SK-N-DZ (cell line): Measurements from ENCODE around the gene ELAC2.

Experiments
- DNase-seq: peaks from one replicate; pipeline ENCODE4 v3.0.0-alpha.2; 2015; ENCODE audit warnings: low spot score

ELAC2 gene

DNA sequence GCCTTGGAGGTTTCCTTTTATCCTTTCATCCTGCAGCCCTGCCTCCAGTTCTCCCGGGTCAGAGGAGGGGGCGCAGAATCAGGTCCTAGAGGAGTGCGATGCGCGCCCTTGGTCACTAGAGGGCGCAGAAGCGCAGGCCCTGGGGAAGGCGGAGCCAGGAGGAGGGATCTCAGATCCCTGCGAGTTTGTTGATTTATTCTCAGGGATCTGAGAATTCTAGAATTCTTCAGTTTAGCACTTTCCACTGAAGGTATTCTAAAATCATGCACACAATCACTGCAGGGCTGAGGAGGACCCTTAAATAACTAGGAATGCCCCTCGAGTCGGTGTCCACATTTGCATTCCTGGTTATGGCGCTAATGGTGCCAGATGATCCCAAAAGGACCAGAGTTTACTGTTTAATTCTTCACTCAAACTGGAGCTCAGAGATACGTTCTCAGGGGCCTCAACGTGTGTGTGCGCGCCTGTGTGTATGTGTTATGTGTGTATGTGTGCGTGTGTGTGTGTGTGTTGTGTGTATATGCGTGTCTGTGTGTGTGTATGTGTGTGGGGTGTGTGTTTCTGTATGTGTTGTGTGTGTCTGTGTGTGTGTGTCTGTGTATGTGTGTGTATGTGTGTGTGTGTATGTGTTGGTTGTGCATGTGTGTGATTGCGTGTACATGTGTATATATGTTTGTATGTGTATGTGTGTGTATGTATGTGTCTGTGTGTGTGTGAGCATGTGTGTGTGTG lies 6.9 kb upstream of the ELAC2 start:
- peak; percentile 85 for DNase-seq

- DNase-seq, result peak; percentile 68
These were observed 6.2 kb upstream of the ELAC2 start for GRCh38 chr17:13024016-13024415.

GRCh38 chr17:13016881-13017654 lies 759 bp downstream of the ELAC2 start:
- DNase-seq, result no peak

DNA sequence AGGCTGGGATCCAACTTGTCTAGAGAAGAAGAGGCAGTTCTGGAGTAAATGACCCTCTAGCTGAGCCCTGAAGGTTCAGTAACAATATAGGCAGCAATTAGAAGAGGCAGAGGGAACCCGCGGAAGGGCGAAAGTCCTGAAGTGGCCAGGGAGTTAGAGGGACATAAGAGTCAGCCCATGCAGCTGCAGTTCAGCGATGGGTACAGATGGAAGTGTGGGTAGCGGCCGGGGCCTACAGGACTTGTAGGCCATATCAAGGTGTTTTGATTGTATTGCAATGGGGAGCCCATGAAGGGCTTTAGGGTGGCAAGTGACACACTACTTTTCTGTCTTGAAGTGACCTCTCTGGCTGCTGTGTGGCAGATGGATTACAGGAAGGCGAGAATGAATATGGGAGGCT lies 3.0 kb downstream of the ELAC2 start:
- no peak for DNase-seq

GRCh38 chr17:13010959-13011358 lies 6.9 kb downstream of the ELAC2 start:
- DNase-seq, result no peak

- DNase-seq, result no peak
These were observed 9.4 kb downstream of the ELAC2 start for GRCh38 chr17:13008461-13008860.

- DNase-seq, result no peak
These were observed 12.3 kb downstream of the ELAC2 start for GRCh38 chr17:13005530-13005929.

- no peak for DNase-seq
These were observed 13.5 kb downstream of the ELAC2 start for GRCh38 chr17:13004336-13004735.

GRCh38 chr17:13003927-13004326 lies 13.9 kb downstream of the ELAC2 start:
- no peak for DNase-seq

DNA sequence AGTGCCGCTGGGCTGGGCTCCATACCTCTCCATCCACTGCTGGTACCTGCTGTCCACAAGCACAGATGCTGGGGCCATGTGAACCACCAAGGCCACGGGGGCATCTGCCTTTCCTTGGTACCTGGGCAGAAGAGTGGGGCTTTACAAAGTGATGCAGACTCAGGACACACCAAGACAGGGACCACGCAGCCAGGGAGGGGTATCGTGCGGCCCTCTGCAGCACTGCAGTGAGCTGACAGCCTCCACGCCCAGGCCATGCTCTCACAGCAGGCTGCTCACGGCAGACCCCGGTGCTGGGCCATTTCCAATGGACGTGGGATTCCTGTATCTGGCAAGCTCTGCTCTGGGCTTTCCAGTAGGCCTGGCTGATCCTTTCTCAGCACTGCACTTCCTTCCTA lies 14.4 kb downstream of the ELAC2 start:
- no peak for DNase-seq

GRCh38 chr17:13002761-13003453 lies 14.9 kb downstream of the ELAC2 start:
- DNase-seq, result peak; percentile 68

- DNase-seq, result no peak
These were observed 15.7 kb downstream of the ELAC2 start for GRCh38 chr17:13001991-13002615.

DNA sequence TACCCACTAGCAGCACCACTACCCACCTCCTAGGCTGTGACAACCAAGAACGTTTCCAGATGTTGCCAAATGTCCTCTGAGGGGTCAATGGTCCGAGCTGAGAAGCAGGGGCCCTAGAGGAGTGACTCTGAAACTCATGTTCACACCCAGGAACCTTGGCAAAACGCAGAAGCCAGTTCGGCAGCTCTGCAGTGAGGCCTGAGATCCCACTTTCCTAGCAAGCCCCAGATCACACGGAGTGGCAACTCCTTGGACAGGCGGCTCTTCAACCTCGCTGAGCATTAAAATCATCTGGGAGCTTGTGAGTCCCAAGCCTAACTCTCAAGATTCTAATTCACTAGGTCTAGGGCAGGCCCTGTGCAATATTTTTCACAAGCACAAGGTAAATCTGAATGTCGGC lies 17.3 kb downstream of the ELAC2 start:
- no peak for DNase-seq

DNA sequence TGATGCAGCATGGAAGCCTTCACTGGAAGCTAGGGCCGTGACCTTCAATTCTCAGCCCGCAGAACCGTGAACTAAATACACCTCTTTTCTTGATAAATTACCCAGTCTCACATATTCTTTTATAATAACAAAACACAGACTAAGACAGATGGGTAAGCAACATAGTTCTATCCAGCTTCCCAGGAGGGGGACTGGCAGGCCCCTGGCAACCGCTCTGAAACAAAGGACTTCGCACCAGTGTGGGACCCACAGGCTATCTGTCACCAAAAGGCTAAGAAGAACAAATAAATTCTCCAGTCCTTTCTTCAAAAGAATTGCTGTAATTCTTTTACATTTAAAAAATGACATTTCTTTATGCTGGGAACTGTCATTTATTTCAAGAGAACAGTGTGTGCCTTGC lies 19.0 kb downstream of the ELAC2 start:
- no peak for DNase-seq

DNA sequence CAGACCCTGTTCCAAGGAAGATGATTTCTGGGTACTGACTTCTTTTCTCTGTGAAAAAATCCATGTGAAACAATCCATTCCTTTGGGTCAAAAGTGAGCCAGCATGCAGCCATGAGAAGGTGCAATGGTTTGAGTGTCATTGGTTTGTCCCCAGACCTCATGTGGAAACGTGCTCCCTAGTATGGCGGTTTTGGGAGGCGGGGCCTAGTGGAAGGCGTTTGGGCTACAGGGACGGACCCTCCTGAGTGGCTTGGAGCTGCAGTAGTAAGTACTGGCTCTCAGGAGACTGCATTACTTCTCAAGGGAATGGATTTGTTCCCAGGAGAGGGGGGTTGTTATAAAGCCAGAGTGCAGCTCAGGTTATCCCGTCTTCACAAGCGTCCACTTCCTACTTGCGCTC lies 19.4 kb downstream of the ELAC2 start:
- DNase-seq, result no peak

GRCh38 chr17:12996941-12997340 lies 20.9 kb downstream of the ELAC2 start:
- no peak for DNase-seq

- DNase-seq, result no peak
These were observed 21.5 kb downstream of the ELAC2 start for GRCh38 chr17:12996357-12996756.

DNA sequence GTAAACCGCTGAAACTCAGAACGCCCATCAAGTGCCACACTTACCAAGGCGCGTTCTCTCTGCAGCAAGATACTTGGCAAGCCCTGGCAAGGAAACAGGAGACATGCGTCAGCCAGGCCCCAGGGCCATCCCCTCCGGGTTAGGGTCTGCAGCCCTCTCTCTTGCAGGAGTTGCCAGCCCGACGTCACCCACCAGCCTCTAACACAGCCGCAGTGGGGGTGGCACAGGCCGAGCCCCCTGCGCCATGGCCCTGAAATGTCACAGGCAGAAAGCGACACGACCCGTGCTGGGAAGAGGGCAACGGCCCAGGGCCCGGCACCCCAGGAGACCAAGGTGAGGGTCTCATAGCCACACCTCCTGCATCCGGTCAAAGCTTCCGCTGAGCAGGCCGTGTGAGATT lies 21.9 kb downstream of the ELAC2 start:
- DNase-seq, result no peak

- no peak for DNase-seq
These were observed 22.5 kb downstream of the ELAC2 start for GRCh38 chr17:12995106-12995895.

GRCh38 chr17:12994341-12995074 lies 23.3 kb downstream of the ELAC2 start:
- no peak for DNase-seq

GRCh38 chr17:12993631-12994030 lies 24.2 kb downstream of the ELAC2 start:
- no peak for DNase-seq
